CD4-positive, alpha-beta T cell (primary cell): ENCODE measurements around the gene MKKS. TPM values are rescaled to one million over a fixed set of nuclear protein-coding genes. Genes with fewer than 3 reads are reported as not detected.

Source experiments
- ATAC-seq: fragments of 200-7000 bp; cut with Tn5 transposase; one replicate; pipeline ENCODE4 v1.10.0; 2022; ENCODE audit warnings: mild to moderate bottlenecking; ENCODE audit not compliant: poor library complexity
- CTCF ChIA-PET: fragments of 350-600 bp; sonication (Branson Sonifier 250); formaldehyde crosslinking; loops from one replicate; lab custom pipeline; 2021; ENCODE audit warnings: antibody characterized with exemption, inconsistent platforms; lab: Charles Lee
- POLR2A ChIA-PET: fragments of 350-600 bp; sonication (Branson Sonifier 250); formaldehyde crosslinking; loops from one replicate; lab custom pipeline; 2021; ENCODE audit warnings: antibody characterized with exemption, inconsistent platforms; lab: Charles Lee
- DNase-seq, 14 experiments: peaks; one replicate each; pipeline ENCODE4 v3.0.0-alpha.2; 2013 to 2020; ENCODE audit warnings: mixed read lengths in 2 of 14
- H3K27ac ChIP-seq, 2 donors: one replicate each; pipeline versions ENCODE4 v1.5.1 to v1.7.0; 2013; ENCODE audit warnings: low read length in 2 of 2, low read depth in 1 of 2, mild to moderate bottlenecking in 1 of 2
- H3K27me3 ChIP-seq, 2 experiments: 1 replicate in 1 of 2; 2 replicates in 1 of 2; pipeline versions ENCODE4 v1.6.1 to v1.7.0; 2013; ENCODE audit warnings: low read length in 2 of 2, control low read depth in 1 of 2, mild to moderate bottlenecking in 1 of 2, moderate library complexity in 1 of 2; ENCODE audit not compliant: insufficient read depth in 2 of 2, control insufficient read depth in 1 of 2
- H3K36me3 ChIP-seq: one replicate; pipeline ENCODE4 v1.6.1; 2013; ENCODE audit warnings: low read length, control low read depth; ENCODE audit not compliant: insufficient read depth
- H3K4me1 ChIP-seq: one replicate; pipeline ENCODE4 v1.6.1; 2013; ENCODE audit warnings: low read length, control low read depth; ENCODE audit not compliant: insufficient read depth
- H3K4me3 ChIP-seq: one replicate; pipeline ENCODE4 v1.5.1; 2013; ENCODE audit warnings: mild to moderate bottlenecking, low read length, moderate library complexity
- H3K9me3 ChIP-seq, 2 experiments: 1 replicate in 1 of 2; 2 replicates in 1 of 2; pipeline versions ENCODE4 v1.6.1 to v1.7.0; 2013; ENCODE audit warnings: low read length in 2 of 2, mild to moderate bottlenecking in 2 of 2, control low read depth in 1 of 2, moderate library complexity in 1 of 2; ENCODE audit not compliant: control insufficient read depth in 1 of 2, insufficient read depth in 1 of 2
- H3K27ac Mint-ChIP-seq: one replicate; pipeline ENCODE4 v1.8.0; 2020; ENCODE audit warnings: mixed read lengths
- H3K27me3 Mint-ChIP-seq: one replicate; pipeline ENCODE4 v1.8.0; 2021; ENCODE audit warnings: mixed read lengths
- H3K36me3 Mint-ChIP-seq: one replicate; pipeline ENCODE4 v1.8.0; 2021; ENCODE audit warnings: low read depth, mixed read lengths
- H3K4me1 Mint-ChIP-seq: one replicate; pipeline ENCODE4 v1.8.0; 2021; ENCODE audit warnings: low read depth, mixed read lengths
- H3K4me3 Mint-ChIP-seq: one replicate; pipeline ENCODE4 v1.8.0; 2020; ENCODE audit warnings: mild to moderate bottlenecking, mixed read lengths
- H3K9me3 Mint-ChIP-seq: one replicate; pipeline ENCODE4 v1.8.0; 2020; ENCODE audit warnings: mixed read lengths
- intact Hi-C, 2 experiments: fragments of 100-400 bp; cut with DNase I in 1 of 2; cut with micrococcal nuclease in 1 of 2; formaldehyde crosslinking; loops; one replicate each; pipeline versions ENCODE4 v1.15.1 to v1.9.0; 2023 to 2025; cut with DNase I, micrococcal nuclease
- total RNA-seq, 174 experiments: library from RNA in 2 of 174; stranded (reverse) in 2 of 174; gene quantifications; one replicate each; pipeline ENCODE4 v1.2.3 and lab custom pipeline; 2021 to 2026
- TF ChIP-seq, protein P1 (sequence below): fragments of 200-600 bp; IDR thresholded peaks from one replicate; pipeline ENCODE4 v1.8.0; 2022; ENCODE audit warnings: antibody characterized with exemption, mild to moderate bottlenecking

The MKKS gene
- total RNA-seq, 2 experiments from 2014 or later: 0.66 to 0.78 TPM

DNA sequence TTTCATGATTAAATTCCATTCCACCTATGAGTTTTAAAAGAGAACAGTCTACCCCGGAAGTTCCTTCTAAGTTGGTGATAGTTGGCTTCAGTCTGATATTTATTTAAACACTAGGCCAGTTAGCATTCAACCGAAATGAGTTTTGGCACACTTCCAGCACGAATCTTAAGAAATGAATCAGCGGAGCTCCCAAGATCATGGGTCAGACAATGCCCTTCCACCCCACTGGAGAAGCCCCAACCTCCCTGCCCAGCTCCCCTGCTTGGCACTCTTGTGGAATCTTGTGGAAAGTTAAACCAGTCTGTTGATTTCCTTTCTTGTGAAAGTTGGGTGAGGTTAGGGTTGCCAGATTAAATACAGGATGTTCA is 64.3 kb downstream of the MKKS start:
- H3K4me1 Mint-ChIP-seq: no peaks in the 10 kb centered on the region
- ATAC-seq: no peak
- CTCF ChIA-PET: no interaction called here

DNA sequence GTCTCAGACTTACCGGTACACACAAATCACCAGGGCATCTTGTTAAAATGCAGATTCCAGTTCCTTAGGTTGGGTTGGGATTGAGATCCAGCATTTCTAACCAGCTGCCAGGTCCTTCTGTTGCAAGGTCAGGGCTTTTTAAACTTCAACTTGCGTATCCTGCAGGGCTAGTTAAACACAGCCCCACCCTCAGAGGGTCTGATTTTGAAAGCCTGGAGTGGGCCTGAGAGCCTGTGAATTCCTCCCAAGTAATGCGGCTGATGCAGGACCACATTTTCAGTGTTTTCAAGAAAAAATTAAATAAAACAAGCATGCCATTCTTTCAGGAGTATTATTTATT is 65.3 kb downstream of the MKKS start:
- CTCF ChIA-PET: no interaction called here
- TF ChIP-seq, protein P1, sequence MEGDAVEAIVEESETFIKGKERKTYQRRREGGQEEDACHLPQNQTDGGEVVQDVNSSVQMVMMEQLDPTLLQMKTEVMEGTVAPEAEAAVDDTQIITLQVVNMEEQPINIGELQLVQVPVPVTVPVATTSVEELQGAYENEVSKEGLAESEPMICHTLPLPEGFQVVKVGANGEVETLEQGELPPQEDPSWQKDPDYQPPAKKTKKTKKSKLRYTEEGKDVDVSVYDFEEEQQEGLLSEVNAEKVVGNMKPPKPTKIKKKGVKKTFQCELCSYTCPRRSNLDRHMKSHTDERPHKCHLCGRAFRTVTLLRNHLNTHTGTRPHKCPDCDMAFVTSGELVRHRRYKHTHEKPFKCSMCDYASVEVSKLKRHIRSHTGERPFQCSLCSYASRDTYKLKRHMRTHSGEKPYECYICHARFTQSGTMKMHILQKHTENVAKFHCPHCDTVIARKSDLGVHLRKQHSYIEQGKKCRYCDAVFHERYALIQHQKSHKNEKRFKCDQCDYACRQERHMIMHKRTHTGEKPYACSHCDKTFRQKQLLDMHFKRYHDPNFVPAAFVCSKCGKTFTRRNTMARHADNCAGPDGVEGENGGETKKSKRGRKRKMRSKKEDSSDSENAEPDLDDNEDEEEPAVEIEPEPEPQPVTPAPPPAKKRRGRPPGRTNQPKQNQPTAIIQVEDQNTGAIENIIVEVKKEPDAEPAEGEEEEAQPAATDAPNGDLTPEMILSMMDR: no peak

More for the DNA sequence above, 64.3 kb downstream of the MKKS start:
- Histone ChIP-seq H3K9me3 (no peaks in the 10 kb centered on the region), H3K36me3 (no peaks in the 10 kb centered on the region), H3K27ac (no peak overlapping the region), H3K4me1 (no peaks in the 10 kb centered on the region), H3K27me3 (peaks cover 0 to 5% of the 10 kb centered on the region in 2 experiments), H3K4me3 (no peak overlapping the region)
- H3K4me3 Mint-ChIP-seq: no peak overlapping the region
- no peak overlapping the region for H3K27ac Mint-ChIP-seq
- H3K36me3 Mint-ChIP-seq: no peaks in the 10 kb centered on the region
- intact Hi-C loops: no loop called here
- POLR2A ChIA-PET: no interaction called here
- peaks cover 8% of the 10 kb centered on the region for H3K27me3 Mint-ChIP-seq
- TF ChIP-seq, protein P1: no peak
- peaks cover 2% of the 10 kb centered on the region for H3K9me3 Mint-ChIP-seq
- no peak for DNase-seq

DNA sequence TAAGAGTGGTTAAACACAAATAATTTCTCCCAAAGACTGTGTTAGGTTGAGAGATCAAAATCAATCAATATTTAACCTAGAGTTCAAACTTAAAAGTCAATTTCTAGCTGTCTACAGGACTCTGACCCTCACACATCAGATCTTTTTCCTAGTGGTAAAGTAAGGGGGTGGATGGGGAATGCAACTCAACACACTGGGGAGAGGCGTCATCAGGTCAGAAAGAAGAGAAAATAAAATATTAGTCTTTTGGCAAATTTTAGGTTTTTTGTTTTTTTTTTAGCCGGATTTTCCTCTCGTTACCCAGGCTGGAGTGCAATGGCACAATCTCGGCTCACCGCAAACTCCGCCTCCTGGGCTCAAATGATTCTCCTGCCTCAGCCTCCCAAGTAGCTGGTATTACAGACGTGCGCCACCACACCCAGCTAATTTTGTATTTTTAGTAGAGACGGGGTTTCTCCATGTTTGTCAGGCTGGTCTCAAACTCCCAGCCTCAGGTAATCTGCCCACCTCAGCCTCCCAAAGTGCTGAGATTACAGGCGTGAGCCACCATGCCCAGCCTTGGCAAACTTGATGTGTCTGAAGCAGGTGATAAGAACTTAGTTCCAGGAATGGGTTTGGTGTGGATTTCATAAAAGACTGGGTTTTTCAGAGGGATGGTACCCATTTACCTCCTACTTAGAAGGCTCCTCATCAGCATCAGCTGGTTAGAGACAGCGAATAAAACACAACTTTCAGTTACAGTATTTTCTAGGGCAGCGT is 65.9 kb downstream of the MKKS start:
- ChIA-PET CTCF (no interaction called here), POLR2A (interaction anchor here (0.6 kb wide), 1 partner anchor 128 kb away, joined by 3 read pairs; no protein-coding TSS in a partner anchor)
- no peak for ATAC-seq
- Mint-ChIP-seq H3K36me3 (no peaks in the 10 kb centered on the region), H3K9me3 (no peaks in the 10 kb centered on the region), H3K27ac (no peak overlapping the region), H3K4me3 (no peak overlapping the region), H3K4me1 (no peaks in the 10 kb centered on the region), H3K27me3 (peaks cover 3% of the 10 kb centered on the region)
- Histone ChIP-seq H3K9me3 (no peaks in the 10 kb centered on the region), H3K27me3 (peaks cover 0 to 5% of the 10 kb centered on the region in 2 experiments), H3K27ac (no peak overlapping the region), H3K4me1 (no peaks in the 10 kb centered on the region), H3K4me3 (no peak overlapping the region), H3K36me3 (no peaks in the 10 kb centered on the region)
- intact Hi-C loops: no loop called here
- TF ChIP-seq, protein P1: no peak
- DNase-seq: no peak

More for the DNA sequence above, 65.3 kb downstream of the MKKS start:
- no peak for ATAC-seq
- H3K27me3 Mint-ChIP-seq: peaks cover 3% of the 10 kb centered on the region
- H3K27ac Mint-ChIP-seq: no peak overlapping the region
- H3K36me3 Mint-ChIP-seq: no peaks in the 10 kb centered on the region
- no peaks in the 10 kb centered on the region for H3K9me3 ChIP-seq
- H3K27ac ChIP-seq: no peak overlapping the region
- no peaks in the 10 kb centered on the region for H3K9me3 Mint-ChIP-seq
- no peaks in the 10 kb centered on the region for H3K4me1 Mint-ChIP-seq
- POLR2A ChIA-PET: interaction anchor here (0.6 kb wide), 1 partner anchor 127 kb away, joined by 3 read pairs; no protein-coding TSS in a partner anchor
- H3K27me3 ChIP-seq: peaks cover 0 to 5% of the 10 kb centered on the region in 2 experiments
- no peaks in the 10 kb centered on the region for H3K36me3 ChIP-seq
- H3K4me3 Mint-ChIP-seq: no peak overlapping the region
- H3K4me1 ChIP-seq: no peaks in the 10 kb centered on the region
- no peak overlapping the region for H3K4me3 ChIP-seq
- intact Hi-C loops: no loop called here
- DNase-seq: no peak
